ENCODE results near the gene EEF1A1. TPM values are rescaled to one million over a fixed set of nuclear protein-coding genes. Genes with fewer than 3 reads are reported as not detected.
"Not testable (repeated sequence)": the region's sequence is repeated elsewhere in the genome, so short reads cannot be mapped to it uniquely, and the experiment has no call there.

The EEF1A1 gene
- polyA plus RNA-seq, 1 of the 3 experiments (the other 2 are of a cell fraction): 10,787 TPM

DNA sequence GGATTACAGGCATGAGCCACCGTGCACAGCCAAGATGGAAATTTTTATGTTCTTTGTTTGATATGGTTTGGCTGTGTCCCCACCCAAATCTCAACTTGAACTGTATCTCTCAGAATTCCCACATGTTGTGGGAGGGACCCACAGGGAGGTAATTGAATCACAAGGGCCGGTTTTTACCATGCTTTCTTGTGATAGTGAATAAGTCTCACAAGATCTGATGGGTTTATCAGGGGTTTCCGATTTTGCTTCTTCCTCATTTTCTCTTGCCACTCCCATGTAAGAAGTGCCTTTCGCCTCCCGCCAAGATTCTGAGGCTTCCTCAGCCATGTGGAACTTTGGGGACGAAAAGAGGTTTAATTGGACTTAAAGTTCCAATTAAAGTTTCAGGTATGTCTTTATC is 14.6 kb downstream of the EEF1A1 start:
- no peak overlapping the region for H3K4me3 ChIP-seq (ENCODE audit: low read depth in 2 of 2, low read length in 1 of 2)
- H2AFZ ChIP-seq (ENCODE audit: low read depth): no peak overlapping the region
- H4K20me1 ChIP-seq (ENCODE audit: insufficient read depth): no peaks in the 10 kb centered on the region
- H3K9me3 ChIP-seq: no peaks in the 10 kb centered on the region
- TF ChIP-seq, protein P1, sequence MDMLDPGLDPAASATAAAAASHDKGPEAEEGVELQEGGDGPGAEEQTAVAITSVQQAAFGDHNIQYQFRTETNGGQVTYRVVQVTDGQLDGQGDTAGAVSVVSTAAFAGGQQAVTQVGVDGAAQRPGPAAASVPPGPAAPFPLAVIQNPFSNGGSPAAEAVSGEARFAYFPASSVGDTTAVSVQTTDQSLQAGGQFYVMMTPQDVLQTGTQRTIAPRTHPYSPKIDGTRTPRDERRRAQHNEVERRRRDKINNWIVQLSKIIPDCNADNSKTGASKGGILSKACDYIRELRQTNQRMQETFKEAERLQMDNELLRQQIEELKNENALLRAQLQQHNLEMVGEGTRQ (IDR thresholded peaks at IDR 0.05; ENCODE audit: borderline replicate concordance, low read depth, low read length): no peak
- H3K27ac ChIP-seq (ENCODE audit: low read depth in 2 of 2, low read length in 1 of 2): no peak overlapping the region
- no peaks in the 10 kb centered on the region for H3K9me2 ChIP-seq
- H3K4me1 ChIP-seq (ENCODE audit: control insufficient read depth in 1 of 2, insufficient read depth in 2 of 2, low read depth in 1 of 2, low read length in 1 of 2): no peaks in the 10 kb centered on the region
- 94% methylated on average over 6 of the region's 6 CpGs for WGBS (ENCODE audit: low lambda C conversion rate)
- no peak overlapping the region for H3K9ac ChIP-seq
- H3K4me2 ChIP-seq: no peak overlapping the region
- H3K79me2 ChIP-seq (ENCODE audit: insufficient read depth): no peaks in the 10 kb centered on the region
- peaks cover 36% of the 10 kb centered on the region for H3F3A ChIP-seq (replicated peaks; ENCODE audit: insufficient read depth)
- H3K36me3 ChIP-seq (replicated peaks in 1 of 2; ENCODE audit: control insufficient read depth in 1 of 2, insufficient read depth in 2 of 2, low read length in 1 of 2): peaks cover 6 to 13% of the 10 kb centered on the region in 2 experiments
- DNase-seq: no peak
- H3K27me3 ChIP-seq (ENCODE audit: insufficient read depth): no peaks in the 10 kb centered on the region
- POLR2A ChIA-PET: no interaction called here
- CTCF ChIA-PET: no interaction called here

DNA sequence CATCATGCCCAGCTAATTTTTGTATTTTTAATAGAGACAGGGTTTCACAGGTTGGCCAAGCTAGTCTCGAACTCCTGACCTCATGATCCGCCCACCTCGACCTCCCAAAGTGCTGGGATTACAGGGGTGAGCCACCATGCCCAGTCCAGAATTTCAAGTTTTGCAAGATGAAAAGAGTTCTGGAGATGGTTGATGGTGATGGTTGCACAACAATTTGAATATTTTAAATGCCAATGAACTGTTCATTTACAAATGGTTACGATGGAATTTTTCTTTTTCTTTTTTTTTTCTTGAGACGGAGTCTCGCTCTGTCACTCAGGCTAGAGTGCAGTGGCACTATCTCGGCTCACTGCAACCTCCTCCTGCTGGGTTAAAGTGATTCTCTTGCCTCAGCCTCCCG is 15.1 kb downstream of the EEF1A1 start:
- DNase-seq; H3K9me2 ChIP-seq; H3K27ac ChIP-seq (ENCODE audit: low read depth in 2 of 2, low read length in 1 of 2); H3K27me3 ChIP-seq (ENCODE audit: insufficient read depth); H3K9me3 ChIP-seq; H3K4me1 ChIP-seq (ENCODE audit: control insufficient read depth in 1 of 2, insufficient read depth in 2 of 2, low read depth in 1 of 2, low read length in 1 of 2); H3K9ac ChIP-seq; H3K79me2 ChIP-seq (ENCODE audit: insufficient read depth); H3K4me2 ChIP-seq; H4K20me1 ChIP-seq (ENCODE audit: insufficient read depth); H3K4me3 ChIP-seq (ENCODE audit: low read depth in 2 of 2, low read length in 1 of 2); POLR2A ChIA-PET; CTCF ChIA-PET; H2AFZ ChIP-seq (ENCODE audit: low read depth): not testable (repeated sequence)
- peaks cover 11 to 18% of the 10 kb centered on the region in 2 experiments for H3K36me3 ChIP-seq (replicated peaks in 1 of 2; ENCODE audit: control insufficient read depth in 1 of 2, insufficient read depth in 2 of 2, low read length in 1 of 2)
- H3F3A ChIP-seq (replicated peaks; ENCODE audit: insufficient read depth): peaks cover 33% of the 10 kb centered on the region
- 95% methylated on average over 8 of the region's 8 CpGs for WGBS (ENCODE audit: low lambda C conversion rate)

DNA sequence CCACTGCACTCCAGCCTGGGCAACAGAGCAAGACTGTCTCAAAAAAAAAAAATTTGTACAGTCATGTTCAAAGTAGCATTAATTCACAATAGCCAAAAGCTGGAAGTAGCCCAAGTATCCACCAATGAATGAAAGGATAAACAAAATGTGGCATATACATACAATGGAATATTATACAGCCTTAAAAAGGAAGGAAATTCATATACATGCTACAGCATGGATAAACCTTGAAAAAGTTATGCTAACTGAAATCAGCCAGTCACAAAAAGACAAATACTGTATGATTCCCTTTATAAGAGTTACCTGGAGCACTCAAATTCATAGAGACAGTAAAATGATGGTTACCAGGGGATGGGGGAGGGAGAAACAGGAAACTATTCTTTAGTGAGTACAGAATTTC is 15.7 kb downstream of the EEF1A1 start:
- Histone ChIP-seq H3K79me2 (ENCODE audit: insufficient read depth) (no peaks in the 10 kb centered on the region), H3K27me3 (ENCODE audit: insufficient read depth) (no peaks in the 10 kb centered on the region), H3K9ac (no peak overlapping the region), H3K4me2 (no peak overlapping the region), H3K9me3 (no peaks in the 10 kb centered on the region), H2AFZ (ENCODE audit: low read depth) (no peak overlapping the region), H3K36me3 (replicated peaks in 1 of 2; ENCODE audit: control insufficient read depth in 1 of 2, insufficient read depth in 2 of 2, low read length in 1 of 2) (peaks cover 17 to 24% of the 10 kb centered on the region in 2 experiments), H4K20me1 (ENCODE audit: insufficient read depth) (no peaks in the 10 kb centered on the region), H3F3A (replicated peaks; ENCODE audit: insufficient read depth) (peaks cover 32% of the 10 kb centered on the region), H3K4me3 (ENCODE audit: low read depth in 2 of 2, low read length in 1 of 2) (no peak overlapping the region), H3K27ac (ENCODE audit: low read depth in 2 of 2, low read length in 1 of 2) (no peak overlapping the region), H3K4me1 (ENCODE audit: control insufficient read depth in 1 of 2, insufficient read depth in 2 of 2, low read depth in 1 of 2, low read length in 1 of 2) (no peaks in the 10 kb centered on the region), H3K9me2 (no peaks in the 10 kb centered on the region)
- no peak for TF ChIP-seq NFIC (IDR thresholded peaks at IDR 0.05; ENCODE audit: borderline replicate concordance)
- TF ChIP-seq RXRA (IDR thresholded peaks at IDR 0.05; ENCODE audit: borderline replicate concordance, low read depth): no peak
- TF ChIP-seq RAD21 (IDR thresholded peaks at IDR 0.05; ENCODE audit: low read length): no peak
- TF ChIP-seq FOXJ3 (CRISPR knock-in tag; IDR thresholded peaks at IDR 0.05): no peak
- no peak for TF ChIP-seq CHD2 (IDR thresholded peaks at IDR 0.05; ENCODE audit: low read length, partially characterized antibody)
- no peak for TF ChIP-seq JUND (IDR thresholded peaks at IDR 0.05)
- no peak for TF ChIP-seq SMC3 (IDR thresholded peaks at IDR 0.05; ENCODE audit: low read depth, low read length)
- ChIA-PET CTCF (no interaction called here), POLR2A (no interaction called here)
- DNase-seq: no peak
